Left colon (tissue), 2 donors: Measurements from ENCODE around the gene HOXA10. TPM values are rescaled to one million over a fixed set of nuclear protein-coding genes. Genes with fewer than 3 reads are reported as not detected.

ENCODE experiments used
- ATAC-seq: fragments of 200-7000 bp; cut with Tn5 transposase; one replicate; pipeline ENCODE4 v1.9.1; 2020; ENCODE audit warnings: mild to moderate bottlenecking, moderate library complexity
- DNase-seq, 2 donors: peaks; one replicate each; pipeline ENCODE4 v3.0.0-alpha.2; 2020
- intact Hi-C, 2 donors: fragments of 100-400 bp; cut with DNase I in 1 of 2; cut with micrococcal nuclease in 1 of 2; formaldehyde crosslinking; loops; one replicate each; pipeline versions ENCODE4 v1.11.2 to v1.14.0; 2022; cut with DNase I, micrococcal nuclease
- total RNA-seq, 2 donors: library from RNA; stranded (reverse); fragmentation: NEBNext Ultra II Directional; extraction: Animal tissue kit (Norgen Biotek cat#: 25700); gene quantifications; one replicate each; pipeline ENCODE4 v1.2.1, GENCODE V29; 2021
- donor health status: DM: no; HTN: no; CAD: no.
- donor health status: DM: yes; HTN: yes; CAD: no.

HOXA10 gene
- total RNA-seq, 2 donors from 2014 or later = 23.4 to 30.0 TPM

- intact Hi-C loops = no loop called here
- ATAC-seq (peak; percentile 30), DNase-seq (peak; percentile 74 to 79)
Measured at GRCh38 chr7:27155816-27156507, 18.2 kb downstream of the HOXA10 start.

- intact Hi-C loops = no loop called here
- no peak for ATAC-seq
- peak; percentile 39 to 63 for DNase-seq
Measured at GRCh38 chr7:27154901-27155815, 19.0 kb downstream of the HOXA10 start.

GRCh38 chr7:27154369-27154768 is 19.8 kb downstream of the HOXA10 start:
- no peak for ATAC-seq
- DNase-seq = peak; percentile 28 to 33
- intact Hi-C loops = no loop called here

GRCh38 chr7:27153526-27153925 is 20.6 kb downstream of the HOXA10 start:
- intact Hi-C loops = no loop called here
- peak in 1 of 2 donors; percentile 28 for DNase-seq
- ATAC-seq = no peak

GRCh38 chr7:27152816-27153442 is 21.2 kb downstream of the HOXA10 start:
- ATAC-seq (no peak), DNase-seq (no peak)
- intact Hi-C loops = no loop called here

GRCh38 chr7:27151931-27152815 is 21.9 kb downstream of the HOXA10 start, which contains the start of gene HOXA3:
Gene HOXA3 (minus strand): TSS chr7:27152583. CDS start chr7:27110640, 41,943 bp downstream.
- DNase-seq (peak; percentile 85 to 87), ATAC-seq (peak; percentile 48)
- intact Hi-C loops = no loop called here

- DNase-seq (peak in 1 of 2 donors; percentile 40), ATAC-seq (no peak)
- intact Hi-C loops = no loop called here
Measured at GRCh38 chr7:27151341-27151930, 22.7 kb downstream of the HOXA10 start.

GRCh38 chr7:27150568-27151340 is 23.4 kb downstream of the HOXA10 start:
- DNase-seq = peak; percentile 81 to 85
- intact Hi-C loops = no loop called here
- peak; percentile 38 for ATAC-seq

GRCh38 chr7:27149842-27150567 is 24.1 kb downstream of the HOXA10 start:
- DNase-seq (peak; percentile 46 to 53), ATAC-seq (no peak)
- intact Hi-C loops = no loop called here

GRCh38 chr7:27148756-27149641 is 25.1 kb downstream of the HOXA10 start:
- ATAC-seq = peak; percentile 33
- peak; percentile 52 to 61 for DNase-seq
- intact Hi-C loops = no loop called here

GRCh38 chr7:27148031-27148755 is 25.9 kb downstream of the HOXA10 start:
- DNase-seq (peak; percentile 70 to 81), ATAC-seq (peak; percentile 33)
- intact Hi-C loops = no loop called here

- peak; percentile 82 for DNase-seq
- ATAC-seq = peak; percentile 1
- intact Hi-C loops = no loop called here
Measured at GRCh38 chr7:27147199-27148030, 26.7 kb downstream of the HOXA10 start, which contains the start of gene HOXA6. Gene HOXA6 (minus strand): TSS chr7:27147774. CDS start chr7:27147749, 25 bp downstream.

GRCh38 chr7:27146491-27147198 is 27.5 kb downstream of the HOXA10 start:
- DNase-seq = no peak
- intact Hi-C loops = no loop called here
- ATAC-seq = no peak
